HG02870 (cell line): Measurements from ENCODE around the gene STAM.

Experiments used
- ATAC-seq: cut with Tn5 transposase; IDR thresholded peaks from one replicate; pipeline ENCODE4 v1.9.1; 2021; ENCODE audit warnings: mild to moderate bottlenecking, moderate library complexity; ENCODE audit not compliant: unreplicated experiment

STAM gene

GRCh38 chr10:17645621-17646345 lies 1.8 kb downstream of the STAM start:
- ATAC-seq = no peak

DNA sequence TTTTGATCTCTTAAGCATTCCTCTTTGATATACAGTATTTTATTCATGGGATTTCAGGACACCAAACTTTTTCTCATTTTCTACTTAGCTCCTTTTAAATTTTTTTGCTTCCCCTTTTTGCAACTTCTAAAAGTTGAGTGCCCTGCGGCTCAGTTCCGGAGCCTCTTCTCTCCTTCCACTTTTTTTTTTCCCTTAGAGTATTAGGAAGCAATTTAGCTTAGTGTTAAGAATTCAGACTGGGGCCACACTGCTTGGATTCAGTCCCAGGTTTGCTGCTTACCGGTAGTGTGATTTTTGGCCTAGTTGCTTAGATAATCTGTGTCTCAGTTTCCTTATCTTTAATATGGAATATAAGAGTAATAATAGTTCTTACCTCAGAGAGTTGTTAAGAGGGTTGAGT lies 3.4 kb downstream of the STAM start:
- ATAC-seq = no peak

- ATAC-seq = no peak
Measured at GRCh38 chr10:17648243-17649035, 4.5 kb downstream of the STAM start.

DNA sequence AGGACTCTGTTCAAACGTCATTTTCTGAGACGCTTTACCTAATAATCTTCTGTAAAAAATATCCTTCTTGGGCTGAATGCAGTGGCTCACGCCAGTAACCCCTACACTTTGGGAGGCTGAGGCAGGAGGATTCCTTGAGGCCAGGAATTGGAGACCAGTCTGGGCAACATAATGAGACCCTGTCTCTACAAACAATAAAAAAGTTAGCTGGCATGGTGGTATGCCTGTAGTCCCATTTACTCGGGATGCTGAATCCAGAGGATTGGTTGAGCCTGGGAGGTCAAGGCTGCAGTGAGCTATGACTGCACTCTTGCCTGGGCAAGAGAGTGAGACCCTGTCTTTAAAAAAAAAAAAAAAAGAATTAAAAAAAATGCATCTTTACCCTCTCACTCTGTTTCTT lies 5.1 kb downstream of the STAM start:
- ATAC-seq = no peak

DNA sequence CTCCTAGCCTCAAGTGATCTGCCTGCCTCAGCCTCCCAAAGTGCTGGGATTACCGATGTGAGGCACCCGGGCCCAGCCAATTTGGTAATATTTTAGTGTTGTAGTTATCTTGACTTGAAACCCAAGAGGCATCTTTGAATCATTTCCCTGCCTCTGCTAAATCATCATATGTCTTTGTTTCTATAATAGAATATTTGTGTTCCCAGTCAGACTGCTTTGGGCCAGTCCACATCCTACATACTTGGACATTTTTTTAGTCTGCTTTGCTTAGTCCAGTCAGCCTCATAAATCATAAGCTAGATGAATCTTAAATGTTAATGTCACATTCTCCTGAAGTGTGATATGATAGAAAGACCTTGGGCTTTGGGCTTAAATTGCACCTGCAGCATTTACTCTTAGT lies 5.9 kb downstream of the STAM start:
- ATAC-seq = no peak

GRCh38 chr10:17650416-17650815 lies 6.5 kb downstream of the STAM start:
- ATAC-seq = no peak

- no peak for ATAC-seq
Measured at GRCh38 chr10:17651896-17652295, 7.9 kb downstream of the STAM start.

DNA sequence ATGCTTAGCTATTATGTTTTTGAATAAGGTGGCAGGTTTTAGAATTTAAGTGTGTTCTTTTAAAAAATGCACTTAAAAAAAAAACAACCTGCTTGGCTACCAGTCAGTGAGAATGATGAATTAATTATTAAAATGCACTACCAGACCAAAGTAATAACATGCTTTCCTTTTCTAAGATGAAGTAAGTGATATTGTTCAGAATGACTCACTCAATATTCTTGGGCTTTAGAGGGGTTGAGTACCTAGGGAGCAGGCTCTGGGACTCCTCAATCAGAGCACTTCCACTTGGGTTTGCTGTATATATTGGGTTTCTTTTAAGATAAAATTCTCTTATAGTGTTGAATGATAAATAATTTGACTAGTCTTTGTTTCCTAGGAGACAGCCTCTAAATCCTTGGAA lies 8.6 kb downstream of the STAM start:
- ATAC-seq = no peak

GRCh38 chr10:17655009-17655408 lies 11.1 kb downstream of the STAM start:
- no peak for ATAC-seq

DNA sequence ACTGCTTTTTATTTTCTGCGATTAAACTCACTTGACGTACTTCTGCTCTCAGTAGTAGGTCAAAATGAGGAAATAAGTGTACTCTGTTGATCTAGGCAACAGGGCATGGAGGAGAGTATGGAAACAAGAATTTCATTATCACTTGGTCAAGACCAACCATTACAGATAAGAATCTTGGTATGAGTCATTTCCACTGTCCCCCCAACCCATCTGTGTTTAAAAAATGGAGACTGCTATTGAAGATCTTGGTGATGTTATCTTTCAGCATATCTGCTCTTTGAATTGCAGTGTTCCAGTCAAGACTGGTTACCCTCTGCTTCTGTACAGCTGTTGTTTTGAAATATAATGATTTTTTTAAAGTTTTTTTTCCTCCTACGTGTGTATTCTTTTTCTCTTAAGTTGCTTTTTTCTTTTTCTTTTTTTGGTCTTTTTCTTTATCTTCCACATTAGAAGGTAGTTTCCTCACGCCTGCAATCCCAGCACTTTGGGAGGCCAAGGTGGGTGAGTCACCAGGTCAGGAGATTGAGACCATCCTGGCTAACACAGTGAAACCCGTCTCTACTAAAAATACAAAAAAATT lies 11.7 kb downstream of the STAM start:
- ATAC-seq = peak; percentile 92

- ATAC-seq = no peak
Measured at GRCh38 chr10:17657103-17657500, 13.2 kb downstream of the STAM start.

- ATAC-seq = no peak
Measured at GRCh38 chr10:17659365-17659764, 15.4 kb downstream of the STAM start.

DNA sequence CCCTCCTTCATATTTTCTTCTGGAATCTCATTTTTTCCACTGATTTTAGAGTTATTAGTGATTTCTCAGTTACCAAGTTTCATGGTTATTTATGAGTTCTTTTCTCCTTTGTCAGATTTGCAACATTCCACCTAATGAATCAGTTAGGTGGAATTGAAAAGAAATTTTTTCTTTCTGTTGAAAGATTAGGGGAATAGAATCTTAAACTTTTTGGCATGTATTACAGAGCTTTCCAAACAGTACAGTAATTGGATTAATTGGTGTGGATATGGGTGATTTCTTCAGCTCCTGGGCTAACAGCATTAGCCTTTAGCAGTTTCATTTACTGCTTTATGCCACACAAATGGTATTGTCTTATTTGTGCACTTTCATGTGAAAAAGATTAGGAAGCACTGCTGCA lies 17.0 kb downstream of the STAM start:
- ATAC-seq = no peak

DNA sequence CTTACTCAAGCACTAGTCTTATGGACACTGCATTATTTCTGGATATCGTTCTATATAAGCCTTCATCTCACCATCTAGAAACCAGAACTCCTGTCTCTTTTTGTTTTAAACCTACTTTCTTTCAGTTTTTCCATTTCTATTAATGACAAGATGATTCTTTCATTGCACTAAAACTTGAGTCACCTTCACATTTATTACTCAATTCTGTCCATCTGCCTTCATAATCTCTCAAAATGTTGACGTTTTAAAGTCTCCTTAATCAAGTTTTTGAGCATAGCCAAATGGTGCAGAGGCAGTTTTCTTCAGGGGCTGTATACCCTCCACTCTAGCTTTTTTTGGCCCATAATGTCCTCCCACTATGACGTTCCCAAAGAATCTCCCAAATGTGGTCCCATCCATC lies 17.6 kb downstream of the STAM start:
- ATAC-seq = no peak

- ATAC-seq = no peak
Measured at GRCh38 chr10:17662193-17663138, 18.5 kb downstream of the STAM start.

- ATAC-seq = no peak
Measured at GRCh38 chr10:17663450-17663849, 19.5 kb downstream of the STAM start.

GRCh38 chr10:17665747-17666146 lies 21.8 kb downstream of the STAM start:
- no peak for ATAC-seq

DNA sequence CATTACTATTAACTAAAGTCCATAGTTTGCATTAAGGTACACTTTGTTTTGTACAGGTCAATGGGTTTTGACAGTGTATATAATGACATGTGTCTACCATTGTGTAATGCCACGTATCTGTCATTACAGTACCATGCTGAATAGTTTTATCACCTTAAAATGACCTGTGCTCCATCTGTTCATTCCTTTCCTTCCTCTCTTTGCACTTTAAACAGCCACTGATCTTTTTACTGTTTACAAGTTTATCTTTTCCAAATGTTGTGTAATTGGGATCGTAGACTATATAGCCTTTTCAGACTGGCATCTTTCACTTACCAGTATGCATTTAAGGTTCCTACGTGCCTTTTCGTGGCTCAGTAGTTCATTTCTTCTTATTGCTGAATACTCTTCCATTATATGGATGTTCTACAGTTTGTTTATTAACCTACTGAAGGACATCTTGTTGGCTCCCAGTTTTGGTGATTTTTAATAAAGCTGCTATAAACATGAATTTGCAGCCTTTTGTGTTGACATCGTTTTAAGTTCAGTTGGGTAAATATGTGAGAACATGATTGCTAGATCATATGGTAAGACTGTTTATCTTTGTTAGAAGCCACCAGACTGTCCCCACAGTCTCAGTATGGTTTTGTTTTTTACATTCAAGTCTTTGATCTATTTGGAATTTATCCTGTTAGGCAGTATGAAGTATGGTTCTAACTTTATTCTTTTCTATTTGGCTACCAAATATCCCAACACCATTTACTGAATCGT lies 24.7 kb downstream of the STAM start:
- peak; percentile 23 for ATAC-seq

DNA sequence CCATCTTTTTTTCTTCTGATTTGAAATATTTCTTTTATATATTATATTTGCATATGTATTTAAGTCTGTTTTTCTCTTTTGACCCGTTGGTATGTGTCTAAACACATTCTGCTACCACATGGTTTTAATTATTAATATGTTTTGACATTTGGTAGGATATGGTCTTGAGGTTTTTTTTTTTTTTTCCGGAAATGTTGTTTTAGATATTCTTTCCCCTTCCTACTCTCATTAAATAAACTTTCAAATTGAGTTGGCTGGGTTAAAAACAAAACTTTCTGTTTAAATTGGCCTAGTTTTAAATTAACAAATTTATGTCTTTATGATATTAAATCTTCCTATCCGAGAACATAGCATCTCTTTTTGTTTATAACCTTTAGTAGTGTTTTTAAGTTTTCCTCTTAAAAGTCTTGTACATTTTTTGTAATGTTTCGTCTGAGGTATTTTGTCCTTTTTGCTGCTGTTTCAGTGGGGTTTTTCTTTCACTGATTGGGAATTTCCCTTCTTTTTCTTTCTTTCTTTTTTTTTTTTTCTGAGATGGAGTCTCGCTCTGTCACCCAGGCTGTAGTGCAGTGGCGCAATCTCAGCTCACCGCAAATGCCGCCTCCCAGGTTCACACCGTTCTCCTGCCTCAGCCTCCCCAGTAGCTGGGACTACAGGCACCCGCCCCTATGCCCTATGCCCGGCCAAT lies 25.4 kb downstream of the STAM start:
- ATAC-seq = peak; percentile 69

DNA sequence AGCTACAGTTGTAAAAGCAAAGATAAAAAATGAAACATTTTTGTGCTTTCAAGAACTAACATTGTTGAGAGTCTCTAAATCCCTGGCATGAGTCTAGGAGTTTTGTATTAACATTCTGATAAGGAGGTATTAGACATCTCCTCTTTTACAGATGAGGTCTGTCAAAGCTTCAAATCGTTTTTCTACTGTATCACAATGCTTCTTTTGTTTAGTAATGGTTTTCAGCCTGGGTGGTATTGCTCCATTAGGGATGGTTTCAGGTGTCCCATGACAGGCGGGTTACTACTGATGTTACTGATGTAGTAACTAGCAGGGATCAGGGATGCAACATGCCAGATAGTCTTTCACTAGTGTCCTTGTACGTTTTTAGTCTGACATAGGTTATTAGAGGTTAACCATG lies 27.4 kb downstream of the STAM start:
- ATAC-seq = no peak
